HG03108 (cell line): Measurements from ENCODE around the gene CACNA1H.

Experiments used
- ATAC-seq: cut with Tn5 transposase; IDR thresholded peaks from one replicate; pipeline ENCODE4 v1.9.1; 2021; ENCODE audit warnings: moderate library complexity; ENCODE audit not compliant: unreplicated experiment

Gene CACNA1H

GRCh38 chr16:1152651-1153259 lies at the start of gene CACNA1H:
TSS of gene CACNA1H (plus strand) at chr16:1153106. CDS start at chr16:1153738, 632 bp downstream.
- no peak for ATAC-seq

DNA sequence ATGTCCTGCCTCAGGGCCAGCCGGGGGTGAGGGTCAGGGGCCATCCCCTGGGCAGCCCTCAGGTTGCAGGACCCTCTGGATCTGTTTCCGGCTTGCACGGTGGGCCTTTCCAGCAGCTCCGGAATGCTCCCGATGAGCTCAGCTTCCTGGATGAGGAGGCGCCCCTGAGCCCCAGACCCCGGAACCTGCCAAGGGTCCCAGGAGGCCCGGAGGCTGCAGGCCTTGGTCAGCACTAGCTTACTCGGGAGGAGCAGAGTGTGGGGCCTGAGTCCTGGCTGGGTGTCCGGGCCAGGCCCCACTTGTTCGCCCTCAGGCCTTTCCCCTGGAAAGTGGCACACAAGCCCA lies 49.3 kb upstream of the CACNA1H start:
- no peak for ATAC-seq

DNA sequence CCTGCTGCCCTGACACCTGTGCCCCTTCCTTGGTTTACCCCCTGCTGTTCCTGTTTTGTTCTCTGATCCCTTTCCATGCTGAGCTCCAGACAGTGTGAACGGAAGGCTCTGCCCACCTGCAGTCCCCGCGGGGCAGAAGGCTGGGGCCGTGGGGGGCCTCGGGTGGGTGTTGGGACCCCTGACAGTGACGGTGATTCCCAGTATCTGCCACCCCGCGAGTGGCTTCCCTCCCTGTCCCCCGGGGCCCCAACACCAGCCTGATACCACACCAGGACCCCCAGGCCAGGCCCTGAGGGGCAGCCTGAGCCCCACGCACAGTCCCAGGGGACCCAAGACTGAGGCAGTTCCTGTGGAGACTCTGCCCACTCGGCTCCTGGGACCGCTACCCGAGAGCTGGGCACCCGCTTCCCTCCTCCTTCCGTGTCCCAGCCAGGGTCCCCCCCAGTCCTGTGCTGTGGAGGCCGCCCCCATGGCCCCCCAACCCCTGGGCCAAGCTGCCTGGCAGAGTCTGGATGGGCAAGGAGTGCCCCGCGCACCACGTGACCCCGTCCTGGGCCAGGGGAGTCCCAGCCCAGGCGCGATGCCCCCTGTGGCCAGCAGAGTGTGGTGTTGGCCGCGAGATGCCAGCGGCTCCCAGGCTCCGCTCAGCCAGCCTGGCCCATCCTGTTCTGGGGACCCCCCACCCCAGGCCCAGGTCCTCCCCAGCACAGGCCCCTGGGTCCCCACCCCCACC lies 46.9 kb upstream of the CACNA1H start:
- no peak for ATAC-seq

DNA sequence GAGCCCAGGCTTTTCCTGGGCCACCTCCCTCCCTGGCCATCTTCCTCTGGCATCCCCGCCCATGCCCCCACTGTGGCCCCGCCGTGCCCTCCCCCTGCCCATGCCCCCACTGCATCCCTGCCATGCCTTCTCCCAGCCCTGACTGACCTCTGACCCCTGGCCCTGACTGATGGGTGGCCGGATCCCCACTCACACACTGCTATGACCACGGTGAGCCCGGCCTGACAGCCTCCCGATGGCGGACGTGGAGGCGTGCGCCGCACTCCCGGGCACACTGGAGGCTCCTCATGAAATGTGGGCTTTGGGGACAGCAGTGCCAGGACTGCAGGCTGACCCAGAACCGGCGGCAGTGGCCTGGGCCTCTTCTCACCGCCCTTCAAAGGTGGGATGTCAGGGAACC lies 46.2 kb upstream of the CACNA1H start:
- ATAC-seq: no peak

DNA sequence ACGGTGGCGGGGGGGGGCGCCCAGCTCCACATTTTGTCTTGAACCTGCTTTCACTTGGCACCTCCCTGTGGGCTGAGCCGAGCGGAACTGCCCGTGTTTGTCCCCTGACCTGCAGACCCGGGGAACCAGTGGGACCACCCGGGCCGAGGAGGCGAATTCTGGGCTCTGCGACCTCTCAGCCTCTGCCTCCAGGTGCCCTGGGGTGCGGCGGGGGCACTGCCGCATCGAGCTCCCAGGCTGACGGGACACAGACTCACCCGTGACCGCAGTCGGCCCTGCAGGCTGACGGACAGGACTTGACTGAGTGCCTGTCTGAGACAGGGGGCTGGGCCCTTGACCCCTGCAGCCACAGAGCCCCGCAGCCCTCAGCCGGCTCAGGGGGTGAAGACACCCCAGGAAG lies 45.8 kb upstream of the CACNA1H start:
- ATAC-seq: no peak

DNA sequence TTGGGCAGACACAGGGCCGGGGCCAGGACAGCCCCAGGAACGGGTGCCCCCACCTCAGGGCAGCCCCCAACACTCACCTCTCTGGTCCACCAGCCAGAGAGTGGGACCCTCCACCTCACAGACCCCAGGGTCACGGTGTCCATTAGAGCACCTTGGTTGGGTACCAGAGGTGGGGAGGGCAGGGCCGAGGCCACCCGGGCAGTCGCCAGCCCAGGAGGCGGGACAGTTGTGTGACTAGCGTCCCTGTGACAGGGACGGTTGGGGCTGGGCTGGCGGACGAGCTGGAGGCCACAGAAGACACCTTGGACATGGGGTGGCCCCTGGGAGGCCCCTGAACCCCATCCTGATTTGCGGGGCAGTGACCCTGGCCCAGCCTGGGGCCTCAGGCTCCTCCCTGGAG lies 45.2 kb upstream of the CACNA1H start:
- no peak for ATAC-seq

DNA sequence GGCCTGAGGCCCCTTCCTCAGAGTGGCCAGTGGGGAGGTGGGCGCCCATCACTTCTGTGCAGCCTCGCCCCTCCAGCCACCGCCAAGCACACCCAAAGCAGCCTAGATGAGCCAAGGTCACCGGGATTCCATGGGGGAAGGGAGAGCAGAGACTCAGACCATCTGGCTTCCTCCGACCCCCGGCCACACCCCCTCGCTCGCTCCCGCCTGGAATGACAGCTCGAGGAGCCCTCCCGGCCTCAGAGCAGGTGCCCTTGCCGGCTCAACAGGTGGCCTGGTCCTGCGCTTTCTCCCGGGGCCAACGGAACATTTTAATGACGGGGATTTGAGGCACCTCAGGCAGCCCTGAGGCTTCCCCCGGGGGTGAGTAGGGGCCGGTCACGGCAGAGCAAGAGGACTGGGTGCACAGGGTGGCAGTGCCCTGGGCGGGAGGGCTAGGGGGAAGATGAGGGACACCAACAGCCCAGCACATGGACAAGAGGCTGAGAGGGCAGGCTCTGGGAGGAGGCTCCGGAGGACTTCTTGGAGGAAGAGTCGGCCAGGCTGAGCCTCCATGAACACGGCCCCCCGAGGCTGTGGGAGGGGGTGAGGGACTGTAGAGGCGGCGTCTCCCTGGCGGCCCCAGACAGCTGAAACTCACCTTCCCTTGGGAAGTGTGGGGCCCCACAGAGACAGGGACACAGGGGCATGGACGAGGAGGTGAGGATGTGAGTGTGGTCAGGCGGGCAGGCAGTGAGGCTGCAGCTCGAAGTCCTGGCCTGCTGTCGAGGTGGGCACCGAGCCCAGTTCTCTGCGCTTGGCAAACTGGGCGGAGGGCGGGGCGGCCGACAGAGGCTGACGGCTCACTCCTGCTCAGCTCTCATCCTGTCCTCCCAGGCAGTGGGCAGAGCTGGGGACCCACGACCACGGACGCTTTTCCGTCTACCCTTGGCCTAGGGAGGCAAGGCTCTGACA lies 44.3 kb upstream of the CACNA1H start:
- ATAC-seq: no peak

DNA sequence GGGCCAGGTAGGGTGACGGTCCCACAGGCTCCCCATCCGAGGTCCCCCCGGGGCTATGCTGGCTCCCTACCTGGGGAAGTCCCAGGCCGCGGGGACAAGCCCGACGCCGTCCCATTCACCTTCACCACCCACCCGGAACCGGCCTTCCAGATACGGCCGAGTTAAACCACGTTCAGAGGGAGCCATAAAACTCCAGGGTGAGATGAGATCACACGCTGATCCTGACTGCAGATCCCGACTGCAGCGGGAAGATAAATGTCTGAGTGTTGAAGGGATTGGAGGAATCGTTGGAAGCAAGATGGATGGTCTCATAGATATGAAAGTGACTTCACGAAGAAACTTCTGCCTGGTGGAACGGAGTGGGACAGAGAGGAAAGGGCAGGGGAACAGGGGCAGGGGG lies 43.3 kb upstream of the CACNA1H start:
- ATAC-seq: no peak

DNA sequence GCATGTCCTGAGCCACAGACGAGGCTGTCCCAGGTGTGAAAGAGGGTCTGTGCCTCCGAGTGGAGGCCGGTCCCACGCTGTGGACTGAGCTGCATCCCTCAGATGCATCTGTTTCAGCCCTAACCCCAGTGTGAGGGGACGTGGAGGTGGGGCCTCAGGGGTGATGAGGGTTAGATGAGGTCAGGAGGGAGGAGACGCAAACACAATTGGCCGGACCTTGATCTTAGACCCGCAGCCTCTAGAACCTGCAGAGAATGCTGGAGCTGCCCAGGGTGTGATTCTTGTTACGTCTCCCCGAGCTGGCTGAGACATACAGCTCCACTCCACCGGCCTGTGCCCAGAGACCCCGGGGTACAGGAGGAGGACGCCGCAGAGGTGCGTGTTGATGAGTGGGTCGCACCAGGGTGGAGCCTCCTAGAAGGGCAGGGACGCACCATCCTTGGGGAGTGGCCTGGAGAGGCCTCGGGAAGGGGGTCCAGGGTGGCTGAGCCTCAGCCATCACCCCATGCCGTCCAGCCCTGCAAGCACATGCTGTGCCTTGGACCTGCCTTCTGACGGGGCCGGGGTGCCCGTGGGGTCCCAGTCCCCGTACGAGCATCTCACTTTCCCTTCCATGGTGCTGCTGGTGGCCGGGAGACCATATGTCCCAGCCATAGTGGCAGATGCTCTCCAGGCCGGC lies 40.3 kb upstream of the CACNA1H start:
- ATAC-seq: no peak

- ATAC-seq: no peak
Observed at GRCh38 chr16:1113489-1113888, 39.4 kb upstream of the CACNA1H start.

GRCh38 chr16:1113889-1114526 lies 38.9 kb upstream of the CACNA1H start:
- ATAC-seq: no peak

DNA sequence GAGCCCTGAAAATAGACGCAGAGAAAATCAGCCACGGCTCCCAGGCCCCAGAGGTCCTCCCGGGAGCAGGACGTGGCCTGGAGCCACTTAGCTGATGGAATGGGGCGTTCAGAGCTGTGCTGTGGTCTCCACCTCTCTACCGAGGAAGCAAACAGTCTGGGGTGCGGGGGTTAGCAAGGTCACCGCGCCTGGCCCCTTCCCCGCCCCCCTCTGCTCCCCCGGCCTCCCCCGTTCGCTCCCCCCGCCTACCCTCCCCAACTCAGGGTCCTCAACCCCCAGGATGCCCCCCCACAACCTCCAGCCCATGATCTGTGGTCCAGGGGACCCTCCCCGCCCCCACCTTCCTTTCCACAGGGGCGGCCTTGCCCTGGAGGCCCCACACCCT lies 36.2 kb upstream of the CACNA1H start:
- no peak for ATAC-seq

DNA sequence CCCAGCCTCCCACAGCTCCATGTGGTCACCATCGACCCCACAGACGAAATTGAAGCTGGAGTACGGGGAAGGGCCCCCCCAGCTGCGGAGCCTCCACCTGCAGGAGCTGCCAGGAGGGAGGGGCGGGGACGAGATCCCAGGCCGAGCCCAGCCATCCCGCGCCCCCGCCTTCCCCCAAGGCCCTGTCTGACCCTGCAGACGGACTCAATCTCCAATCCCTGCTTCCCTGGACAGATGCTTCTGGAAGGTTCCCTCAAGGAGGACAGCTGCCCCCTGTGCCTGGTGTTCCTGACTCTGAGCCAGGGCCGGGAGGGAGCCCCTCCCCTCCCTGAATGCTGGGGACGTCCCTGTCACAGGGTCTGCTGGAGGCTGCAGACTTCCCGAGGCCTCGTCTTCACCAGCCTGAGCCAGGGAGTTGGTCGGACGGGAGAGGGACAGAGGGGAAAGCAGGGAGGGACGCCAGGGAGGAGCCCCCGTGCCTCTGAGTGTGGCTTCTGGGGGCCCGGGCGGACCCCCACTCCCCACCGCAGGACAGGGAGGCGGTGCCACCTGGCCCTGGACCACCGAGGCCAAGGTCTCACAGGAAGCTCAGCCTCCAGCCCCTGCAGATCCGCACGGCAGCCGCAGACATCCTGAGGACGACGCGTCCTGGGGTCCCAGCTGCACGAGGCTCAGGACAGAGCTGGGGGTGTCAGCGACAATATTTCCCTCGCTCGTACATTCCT lies 35.6 kb upstream of the CACNA1H start:
- no peak for ATAC-seq

GRCh38 chr16:1117926-1118325 lies 35.0 kb upstream of the CACNA1H start:
- no peak for ATAC-seq

- ATAC-seq: no peak
Observed at GRCh38 chr16:1119129-1119528, 33.8 kb upstream of the CACNA1H start.

DNA sequence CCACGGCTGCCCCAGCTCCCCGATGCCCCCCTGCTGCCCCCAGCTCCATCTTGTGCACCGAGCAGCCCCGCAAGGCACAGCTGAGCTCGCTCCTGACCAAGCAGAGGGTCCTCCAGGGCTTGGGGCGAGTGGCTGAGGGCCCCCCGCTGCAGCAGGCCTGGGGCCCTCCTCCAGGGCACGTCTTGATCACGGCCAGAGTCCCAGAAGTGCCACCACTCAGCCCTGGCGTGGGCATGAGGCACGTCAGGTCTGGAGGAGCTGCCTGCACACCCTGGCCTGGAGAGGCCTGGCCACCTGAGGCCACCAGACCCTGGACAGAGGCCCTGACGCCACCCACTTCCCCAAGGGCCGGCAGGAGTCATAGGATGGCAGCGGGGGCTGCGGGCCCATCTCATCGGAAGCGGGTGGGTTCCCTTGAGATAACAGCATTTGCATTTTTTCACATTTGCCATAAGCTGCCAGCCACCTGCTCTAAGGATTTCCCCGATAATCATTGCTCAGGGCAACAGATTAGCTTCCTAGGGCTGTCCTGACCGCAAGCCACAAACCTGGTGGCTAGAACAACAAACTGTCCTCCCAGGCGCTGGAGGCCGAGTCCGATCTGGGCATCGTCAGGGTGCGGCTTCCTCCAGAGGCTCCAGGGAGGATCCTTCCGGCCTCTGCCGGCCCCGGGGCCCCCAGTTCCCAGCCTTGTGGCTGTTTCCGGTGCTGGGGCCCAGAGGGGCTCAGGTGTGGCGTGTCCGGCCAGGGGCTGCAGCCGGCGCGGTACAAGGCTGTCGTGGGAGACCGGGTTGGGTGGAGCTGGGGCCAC lies 32.9 kb upstream of the CACNA1H start:
- ATAC-seq: no peak

DNA sequence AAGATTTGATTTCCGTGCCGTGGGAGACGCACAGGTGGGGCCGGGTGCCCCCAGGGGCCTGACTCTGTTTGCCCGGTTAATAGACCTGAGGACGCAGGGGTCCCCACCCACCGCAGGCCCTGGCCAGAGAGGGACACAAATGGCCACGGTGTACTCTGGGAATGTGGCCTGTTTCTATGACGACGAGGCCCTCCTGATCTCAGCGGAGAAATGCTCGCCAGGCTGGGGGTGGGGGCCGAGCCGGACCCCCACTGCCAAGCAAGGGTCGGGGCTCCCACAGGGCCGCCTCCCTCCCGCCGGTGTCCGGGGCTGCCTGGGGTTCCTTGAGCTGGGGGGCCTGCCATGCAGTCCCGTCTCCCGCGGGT lies 32.3 kb upstream of the CACNA1H start:
- no peak for ATAC-seq

DNA sequence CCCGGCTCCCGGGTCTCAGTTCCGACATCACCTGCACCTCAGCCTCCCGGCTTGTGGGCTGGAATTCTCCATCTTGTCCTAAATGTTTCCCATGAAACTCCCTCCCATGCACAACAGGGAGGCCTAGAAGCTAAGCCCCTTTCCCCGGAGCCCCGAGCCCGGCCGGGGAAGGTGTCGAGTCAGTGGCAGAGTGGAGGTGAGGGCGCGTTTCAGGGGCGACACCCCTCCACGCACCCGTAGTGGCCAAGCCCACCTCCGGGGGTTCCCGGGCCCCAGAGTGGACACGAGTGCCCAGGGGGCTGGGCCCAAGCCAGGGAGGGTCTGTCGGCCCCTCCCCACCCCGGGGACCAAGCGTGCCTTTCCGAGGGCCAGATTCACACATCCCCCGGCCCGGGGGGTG lies 31.9 kb upstream of the CACNA1H start:
- no peak for ATAC-seq

DNA sequence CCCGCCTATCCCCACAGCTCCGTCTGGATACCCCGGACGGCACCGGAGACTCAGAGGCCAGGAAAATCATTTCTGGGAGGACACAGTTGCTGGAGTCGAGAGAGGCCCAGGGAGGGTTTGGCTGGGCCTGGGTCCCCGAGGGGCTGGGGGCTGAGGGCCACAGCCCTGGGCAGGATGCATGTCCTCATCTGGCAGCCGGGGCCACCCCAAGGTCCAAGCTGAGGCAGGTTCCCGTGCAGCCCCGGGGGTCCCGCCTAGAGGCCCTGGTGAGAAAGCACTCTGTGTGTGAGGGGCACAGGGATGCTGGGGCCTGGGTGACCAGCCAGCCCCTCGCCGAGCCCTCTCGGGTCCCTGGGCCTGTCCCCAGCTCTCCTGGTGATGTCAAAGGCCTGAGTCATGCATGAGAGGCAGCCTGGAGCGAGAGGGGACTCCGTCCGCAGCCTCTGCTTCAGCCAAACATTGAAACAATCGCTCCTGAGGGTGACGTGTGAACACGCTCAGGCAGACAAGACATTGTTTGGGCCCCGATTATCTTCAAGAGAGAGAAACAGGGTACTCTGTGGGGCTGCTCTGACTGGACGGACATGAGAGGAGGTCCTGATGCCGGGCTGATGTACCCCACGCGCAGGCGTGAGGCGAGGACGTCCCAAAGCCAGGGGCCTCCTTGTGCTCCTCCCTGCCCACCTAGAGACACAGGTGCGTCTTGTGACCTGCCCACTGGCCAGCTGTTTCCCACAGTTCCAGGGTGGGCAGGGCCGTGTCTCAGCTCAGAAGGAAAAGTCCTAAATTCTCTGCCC lies 31.1 kb upstream of the CACNA1H start:
- no peak for ATAC-seq
